HEK293T (cell line): ENCODE measurements around the gene POP5.

Experiments used
- ARNT ChIP-seq: fragments of 450-650 bp; IDR thresholded peaks from 2 replicates; pipeline ENCODE4 v1.6.1; 2017; ENCODE audit warnings: mild to moderate bottlenecking
- BHLHE40 ChIP-seq: fragments of 450-650 bp; IDR thresholded peaks from 2 replicates; pipeline ENCODE4 v1.6.1; 2016; ENCODE audit warnings: mild to moderate bottlenecking, moderate library complexity, borderline replicate concordance
- CTBP1 ChIP-seq: fragments of 450-650 bp; IDR thresholded peaks from 2 replicates; pipeline ENCODE4 v1.6.1; 2016; ENCODE audit warnings: borderline replicate concordance
- ELF4 ChIP-seq: fragments of 450-650 bp; IDR thresholded peaks from 2 replicates; pipeline ENCODE4 v1.6.1; 2017; ENCODE audit warnings: antibody characterized with exemption
- FOXA1 ChIP-seq: fragments of 450-650 bp; IDR thresholded peaks from 2 replicates; pipeline ENCODE4 v1.6.1; 2016; ENCODE audit warnings: mild to moderate bottlenecking
- HDGF ChIP-seq: fragments of 450-650 bp; IDR thresholded peaks from 2 replicates; pipeline ENCODE4 v1.6.1; 2017; ENCODE audit warnings: antibody characterized with exemption, borderline replicate concordance
- NFRKB ChIP-seq: fragments of 450-650 bp; IDR thresholded peaks from 2 replicates; pipeline ENCODE4 v1.6.1; 2016; ENCODE audit warnings: mild to moderate bottlenecking, moderate library complexity
- SP1 ChIP-seq: fragments of 450-650 bp; IDR thresholded peaks from 2 replicates; pipeline ENCODE4 v1.6.1; 2017
- TARDBP ChIP-seq: fragments of 450-650 bp; IDR thresholded peaks from 2 replicates; pipeline ENCODE4 v1.6.1; 2016
- ZNF384 ChIP-seq: fragments of 450-650 bp; IDR thresholded peaks from 2 replicates; pipeline ENCODE4 v1.6.1; 2016

DNA sequence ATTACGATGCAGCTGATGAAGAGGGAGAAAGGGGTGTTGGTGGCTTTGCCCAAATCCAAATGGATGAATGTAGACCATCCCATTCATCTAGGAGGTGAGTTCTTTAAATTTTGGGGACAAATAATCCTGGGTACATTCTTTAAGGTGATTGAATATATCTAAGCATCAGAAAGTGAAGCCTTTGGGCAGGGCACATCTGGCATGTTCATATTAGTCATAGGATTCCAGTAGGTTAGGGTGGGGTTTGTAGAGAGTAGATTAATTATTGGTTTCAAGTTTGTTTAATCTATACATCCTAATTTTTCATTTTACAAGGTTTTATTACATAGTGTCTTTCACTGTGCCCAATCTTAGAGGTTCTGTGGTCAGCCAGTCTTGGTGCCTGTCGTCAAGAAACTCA, 23.6 kb downstream of the POP5 start:
- no peak for TF ChIP-seq BHLHE40
- TF ChIP-seq ARNT = no peak
- TF ChIP-seq CTBP1 = no peak
- TF ChIP-seq ZNF384 = no peak
- no peak for TF ChIP-seq ELF4
- no peak for TF ChIP-seq NFRKB
- TF ChIP-seq SP1 = no peak
- TF ChIP-seq HDGF = no peak
- no peak for TF ChIP-seq FOXA1
- TF ChIP-seq TARDBP = no peak
